Measurements from ENCODE around the gene NFIA. TPM values are rescaled to one million over a fixed set of nuclear protein-coding genes. Genes with fewer than 3 reads are reported as not detected.

The NFIA gene
- total and polyA plus RNA-seq, 2 donors (not counting 1 experiment from before 2014, with no cell fraction given), result 0.28 to 0.54 TPM

GRCh38 chr1:61237659-61238358 lies 155.4 kb downstream of the NFIA start:
- H3K9me3 ChIP-seq (ENCODE audit: control extremely low read depth in 1 of 3, control insufficient read depth in 2 of 3, insufficient read depth in 1 of 3, low read length in 2 of 3), result peaks cover 0 to 1% (median 0%) of the 10 kb centered on the region in 3 donors
- DNase-seq, result no peak
- no peaks in the 10 kb centered on the region for H3K79me2 ChIP-seq (ENCODE audit: control insufficient read depth, insufficient read depth, low read length)
- H3K27me3 ChIP-seq (replicated peaks in 1 of 4; ENCODE audit: control extremely low read depth in 1 of 4, control insufficient read depth in 3 of 4, insufficient read depth in 4 of 4, low read length in 3 of 4), result no peaks in the 10 kb centered on the region
- no peak for ATAC-seq (ENCODE audit: low read depth)
- H3K27ac ChIP-seq (ENCODE audit: low read length in 2 of 2), result no peak overlapping the region
- Mint-ChIP-seq H3K4me1 (no peaks in the 10 kb centered on the region), H3K4me3 (no peak overlapping the region), H3K9me3 (ENCODE audit: insufficient read depth) (no peaks in the 10 kb centered on the region), H3K27me3 (peaks cover 4% of the 10 kb centered on the region), H3K27ac (no peak overlapping the region)
- CTCF ChIA-PET, result interaction anchor here (0.6 kb wide), 1 partner anchor 388 kb away, joined by 6 read pairs; no protein-coding TSS in a partner anchor
- WGBS (ENCODE audit: insufficient coverage), result no CpG with 5 or more reads among the region's 3 CpGs
- H3K4me3 ChIP-seq (ENCODE audit: control extremely low read depth in 1 of 5, extremely low read depth in 1 of 5, insufficient read depth in 1 of 5, low read depth in 2 of 5, low read length in 4 of 5), result no peak overlapping the region
- TF ChIP-seq CTCF (IDR thresholded peaks at IDR 0.05) (no peak), EZH2 (IDR thresholded peaks at IDR 0.05; ENCODE audit: borderline replicate concordance, insufficient read depth, low read depth, low read length, poor library complexity, severe bottlenecking) (no peak)
- intact Hi-C loops (cut with micrococcal nuclease), result no loop called here
- no peak overlapping the region for H2AFZ ChIP-seq (ENCODE audit: insufficient read depth, low read depth, low read length, poor library complexity, severe bottlenecking)
- no peak overlapping the region for H3K4me2 ChIP-seq (replicated peaks; ENCODE audit: low read depth, low read length, poor library complexity, severe bottlenecking)
- H3K4me1 ChIP-seq (ENCODE audit: control insufficient read depth in 2 of 2, insufficient read depth in 2 of 2, low read length in 2 of 2), result no peaks in the 10 kb centered on the region
- H3K9ac ChIP-seq (ENCODE audit: low read length), result no peak overlapping the region
- POLR2A ChIA-PET, result no interaction called here
- H4K20me1 ChIP-seq (ENCODE audit: control insufficient read depth, insufficient read depth, low read length, poor library complexity, severe bottlenecking), result no peaks in the 10 kb centered on the region
- no peaks in the 10 kb centered on the region for H3K36me3 ChIP-seq (replicated peaks in 1 of 2; ENCODE audit: control extremely low read depth in 1 of 2, control insufficient read depth in 1 of 2, extremely low read depth in 1 of 2, insufficient read depth in 2 of 2, low read length in 1 of 2)

GRCh38 chr1:61238359-61238665 lies 156.0 kb downstream of the NFIA start:
- H3K79me2 ChIP-seq (ENCODE audit: control insufficient read depth, insufficient read depth, low read length), result no peaks in the 10 kb centered on the region
- ATAC-seq (ENCODE audit: low read depth) (no peak), DNase-seq (no peak)
- intact Hi-C loops (cut with micrococcal nuclease), result no loop called here
- no peaks in the 10 kb centered on the region for H3K4me1 Mint-ChIP-seq
- POLR2A ChIA-PET, result no interaction called here
- H3K36me3 ChIP-seq (replicated peaks in 1 of 2; ENCODE audit: control extremely low read depth in 1 of 2, control insufficient read depth in 1 of 2, extremely low read depth in 1 of 2, insufficient read depth in 2 of 2, low read length in 1 of 2), result no peaks in the 10 kb centered on the region
- no peak overlapping the region for H2AFZ ChIP-seq (ENCODE audit: insufficient read depth, low read depth, low read length, poor library complexity, severe bottlenecking)
- H3K4me2 ChIP-seq (replicated peaks; ENCODE audit: low read depth, low read length, poor library complexity, severe bottlenecking), result no peak overlapping the region
- no peak for TF ChIP-seq EZH2 (IDR thresholded peaks at IDR 0.05; ENCODE audit: borderline replicate concordance, insufficient read depth, low read depth, low read length, poor library complexity, severe bottlenecking)
- CTCF ChIA-PET, result interaction anchor here (0.6 kb wide), 1 partner anchor 389 kb away, joined by 6 read pairs; no protein-coding TSS in a partner anchor
- H3K4me3 ChIP-seq (ENCODE audit: control extremely low read depth in 1 of 5, extremely low read depth in 1 of 5, insufficient read depth in 1 of 5, low read depth in 2 of 5, low read length in 4 of 5), result no peak overlapping the region
- no peak overlapping the region for H3K9ac ChIP-seq (ENCODE audit: low read length)
- no peaks in the 10 kb centered on the region for H3K4me1 ChIP-seq (ENCODE audit: control insufficient read depth in 2 of 2, insufficient read depth in 2 of 2, low read length in 2 of 2)
- no peak overlapping the region for H3K27ac ChIP-seq (ENCODE audit: low read length in 2 of 2)
- H3K27me3 Mint-ChIP-seq, result peaks cover 4% of the 10 kb centered on the region
- no peaks in the 10 kb centered on the region for H4K20me1 ChIP-seq (ENCODE audit: control insufficient read depth, insufficient read depth, low read length, poor library complexity, severe bottlenecking)
- H3K9me3 Mint-ChIP-seq (ENCODE audit: insufficient read depth), result no peaks in the 10 kb centered on the region
- no peaks in the 10 kb centered on the region for H3K27me3 ChIP-seq (replicated peaks in 1 of 4; ENCODE audit: control extremely low read depth in 1 of 4, control insufficient read depth in 3 of 4, insufficient read depth in 4 of 4, low read length in 3 of 4)
- H3K9me3 ChIP-seq (ENCODE audit: control extremely low read depth in 1 of 3, control insufficient read depth in 2 of 3, insufficient read depth in 1 of 3, low read length in 2 of 3), result no peaks in the 10 kb centered on the region
- WGBS (ENCODE audit: insufficient coverage), result 86% methylated on average over 1 of the region's 5 CpGs
- H3K27ac Mint-ChIP-seq, result no peak overlapping the region
- no peak overlapping the region for H3K4me3 Mint-ChIP-seq

Data from B cell (primary cell).